GM23248 (cell line): ENCODE data around the gene SMIM22. TPM values are rescaled to one million over a fixed set of nuclear protein-coding genes. Genes with fewer than 3 reads are reported as not detected.

Experiments
- DNase-seq: peaks from one replicate; pipeline ENCODE4 v3.0.0-alpha.2; 2015
- H2AFZ ChIP-seq: fragments of 200-600 bp; sonication (generic); 2 replicates; pipeline ENCODE4 v1.6.1; 2016; ENCODE audit warnings: antibody characterized with exemption
- H3F3A ChIP-seq: fragments of 200-600 bp; sonication (generic); 2 replicates; pipeline ENCODE4 v1.6.1; 2016; ENCODE audit warnings: mild to moderate bottlenecking, antibody characterized with exemption, mixed run types; ENCODE audit not compliant: insufficient read depth
- H3K27ac ChIP-seq: fragments of 200-600 bp; sonication (generic); 2 replicates; pipeline ENCODE4 v1.5.1; 2016; ENCODE audit warnings: mild to moderate bottlenecking
- H3K27me3 ChIP-seq: fragments of 200-600 bp; sonication (generic); replicated peaks from 2 replicates; pipeline ENCODE4 v1.6.1; 2016; ENCODE audit warnings: mild to moderate bottlenecking; ENCODE audit not compliant: insufficient read depth
- H3K36me3 ChIP-seq: fragments of 200-600 bp; sonication (generic); 2 replicates; pipeline ENCODE4 v1.6.1; 2016; ENCODE audit warnings: low read depth, mild to moderate bottlenecking
- H3K4me1 ChIP-seq: fragments of 200-600 bp; sonication (generic); 2 replicates; pipeline ENCODE4 v1.6.1; 2016; ENCODE audit warnings: mild to moderate bottlenecking; ENCODE audit not compliant: insufficient read depth
- H3K4me2 ChIP-seq: fragments of 200-600 bp; sonication (generic); one replicate; pipeline ENCODE4 v1.6.1; 2016; ENCODE audit warnings: mild to moderate bottlenecking; ENCODE audit not compliant: unreplicated experiment
- H3K4me3 ChIP-seq: fragments of 200-600 bp; sonication (generic); 2 replicates; pipeline ENCODE4 v1.5.1; 2016; ENCODE audit warnings: mild to moderate bottlenecking
- H3K79me2 ChIP-seq: fragments of 200-600 bp; sonication (generic); 2 replicates; pipeline ENCODE4 v1.6.1; 2016; ENCODE audit warnings: mild to moderate bottlenecking; ENCODE audit not compliant: insufficient read depth
- H3K9ac ChIP-seq: fragments of 200-600 bp; sonication (generic); 2 replicates; pipeline ENCODE4 v1.6.1; 2016; ENCODE audit warnings: mild to moderate bottlenecking
- H3K9me2 ChIP-seq: fragments of 200-600 bp; sonication (generic); 2 replicates; pipeline ENCODE4 v1.6.1; 2016; ENCODE audit warnings: mixed run types, mild to moderate bottlenecking, moderate library complexity; ENCODE audit not compliant: insufficient read depth
- H3K9me3 ChIP-seq: fragments of 200-600 bp; sonication (generic); one replicate; pipeline ENCODE4 v1.6.1; 2017; ENCODE audit warnings: low read depth
- H4K20me1 ChIP-seq: fragments of 200-600 bp; sonication (generic); 2 replicates; pipeline ENCODE4 v1.6.0; 2016; ENCODE audit not compliant: insufficient read depth
- EZH2 ChIP-seq: fragments of 200-600 bp; sonication (generic); IDR thresholded peaks from 2 replicates; pipeline ENCODE4 v1.6.1; 2018; ENCODE audit warnings: antibody characterized with exemption, mild to moderate bottlenecking; ENCODE audit not compliant: insufficient read depth, poor library complexity, severe bottlenecking
- EZH2phosphoT487 ChIP-seq: fragments of 200-600 bp; sonication (generic); IDR thresholded peaks from 2 replicates; pipeline ENCODE4 v1.6.1; 2018; ENCODE audit warnings: antibody characterized with exemption, moderate library complexity, mild to moderate bottlenecking, low read depth; ENCODE audit not compliant: insufficient read depth
- WGBS, 2 experiments: methylation state at CpG; one replicate each; pipeline ENCODE4 v1.1.6; 2015 to 2017; ENCODE audit warnings: low lambda C conversion rate in 2 of 2, low coverage in 1 of 2; ENCODE audit errors: missing lambda C conversion rate in 2 of 2; 5-methylcytosine and 5-hydroxymethylcytosine counted together
- in situ Hi-C: fragments of 300-500 bp; cut with MboI; formaldehyde crosslinking; loops from 2 replicates; pipeline ENCODE4 v1.15.0; 2020
- polyA plus RNA-seq: library from polyadenylated mRNA; unstranded; fragments of >200 nt; fragmentation: Nextera tagmentation; extraction: Ambion mirVana; gene quantifications from 2 replicates; pipeline ENCODE4 v1.2.1, GENCODE V29; 2016
- total RNA-seq: library from RNA; depleted of rRNA; stranded (reverse); fragments of >200 nt; shearing (Covaris generic); gene quantifications from 2 replicates; pipeline ENCODE4 v1.2.3, GENCODE V29; 2014

Gene SMIM22
- total and polyA plus RNA-seq, 2 experiments from 2014 or later = not detected

DNA sequence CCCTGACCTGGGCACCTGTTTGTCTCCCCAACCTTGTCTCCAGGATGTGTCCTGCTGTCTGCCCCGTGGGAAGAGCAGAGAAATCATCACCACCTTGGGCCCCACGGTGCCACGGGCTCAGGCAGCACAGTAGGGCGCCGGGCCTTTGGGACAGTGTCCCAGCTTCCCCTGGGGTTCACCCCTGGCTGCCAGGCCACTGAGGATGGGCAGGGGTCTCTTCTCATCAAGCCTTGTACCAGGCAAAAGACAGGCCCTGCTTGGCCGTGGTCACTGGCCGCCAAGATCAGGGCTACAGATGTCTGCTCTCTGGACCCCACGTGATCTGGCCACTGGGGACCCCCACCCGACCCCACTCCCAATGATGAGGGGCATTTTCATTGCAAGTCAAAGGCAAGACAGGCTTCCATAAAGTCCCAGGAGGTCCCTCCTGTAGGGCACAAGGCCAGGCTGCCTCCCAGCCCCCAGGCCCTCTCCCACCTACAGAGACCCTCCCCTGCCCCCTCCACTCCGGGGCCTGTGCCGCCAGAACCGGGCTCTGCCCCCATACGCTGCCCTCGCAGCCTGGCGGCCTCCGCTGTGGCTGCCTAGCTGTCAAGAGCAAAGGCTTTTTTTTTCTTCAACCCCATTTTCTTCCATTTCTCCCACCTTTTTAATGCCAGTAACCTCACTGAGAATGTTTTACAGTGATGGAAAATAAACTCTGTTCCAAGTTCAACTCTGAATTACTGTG is 46.3 kb upstream of the SMIM22 start:
- Histone ChIP-seq H3K9me2 (no peaks in the 10 kb centered on the region), H3K9ac (no peak overlapping the region), H3K4me2 (no peak overlapping the region), H3K79me2 (no peaks in the 10 kb centered on the region), H3K4me1 (no peaks in the 10 kb centered on the region), H2AFZ (no peak overlapping the region), H3K36me3 (no peaks in the 10 kb centered on the region), H3K27me3 (no peaks in the 10 kb centered on the region), H3F3A (no peaks in the 10 kb centered on the region), H3K4me3 (no peak overlapping the region), H3K27ac (no peak overlapping the region), H3K9me3 (no peaks in the 10 kb centered on the region), H4K20me1 (no peaks in the 10 kb centered on the region)
- 83 to 93% methylated on average over 12 to 16 of the region's 16 CpGs for WGBS, 2 experiments
- in situ Hi-C loops = no loop called here
- TF ChIP-seq EZH2phosphoT487 (no peak), EZH2 (no peak)
- no peak for DNase-seq

DNA sequence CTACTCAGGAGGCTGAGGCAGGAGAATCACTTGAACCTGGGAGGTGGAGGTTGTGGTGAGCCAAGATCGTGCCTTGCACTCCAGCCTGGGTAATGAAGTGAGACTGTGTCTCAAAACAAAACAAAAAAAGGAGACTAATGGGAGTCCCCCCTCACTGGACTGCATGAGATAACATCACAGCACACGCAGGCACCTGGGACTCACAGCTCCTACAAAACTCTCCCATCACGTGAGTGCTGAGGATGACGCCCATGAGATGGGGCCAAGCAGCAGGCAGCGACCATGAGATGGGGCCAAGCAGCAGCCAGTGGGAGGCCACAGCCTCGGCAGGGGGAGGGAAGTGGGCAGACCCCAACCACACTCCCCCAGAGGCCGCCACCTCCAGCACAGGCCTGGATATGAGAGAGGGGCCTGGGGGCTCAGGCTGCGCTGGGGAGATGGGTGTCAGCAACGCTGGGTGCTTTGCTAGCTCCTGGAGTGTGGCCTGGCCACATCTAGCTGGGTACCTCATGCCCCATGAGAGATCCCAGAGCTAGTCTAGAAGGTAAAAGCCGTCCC is 45.4 kb upstream of the SMIM22 start:
- WGBS, 2 experiments = 93% methylated on average over 9 to 10 of the region's 10 CpGs
- H3K4me3 ChIP-seq = no peak overlapping the region
- H3K9me3 ChIP-seq = no peaks in the 10 kb centered on the region
- no peak overlapping the region for H3K9ac ChIP-seq
- peaks cover under 1% of the 10 kb centered on the region; the same call in 1 of the 2 replicates for H3K36me3 ChIP-seq
- 0 out of 2 replicates have a peak, but pooled peaks cover 1% of the 10 kb centered on the region for H3K79me2 ChIP-seq
- DNase-seq = no peak
- no peaks in the 10 kb centered on the region for H4K20me1 ChIP-seq
- H3K4me2 ChIP-seq = no peak overlapping the region
- in situ Hi-C loops = no loop called here
- no peaks in the 10 kb centered on the region for H3F3A ChIP-seq
- no peaks in the 10 kb centered on the region for H3K9me2 ChIP-seq
- H2AFZ ChIP-seq = no peak overlapping the region
- no peak for TF ChIP-seq EZH2
- no peak for TF ChIP-seq EZH2phosphoT487
- no peaks in the 10 kb centered on the region for H3K4me1 ChIP-seq
- no peaks in the 10 kb centered on the region for H3K27me3 ChIP-seq
- no peak overlapping the region for H3K27ac ChIP-seq

GRCh38 chr16:4750896-4751295 is 44.3 kb upstream of the SMIM22 start:
- Histone ChIP-seq H3K9me3 (no peaks in the 10 kb centered on the region), H3K9ac (no peak overlapping the region), H3K27ac (no peak overlapping the region), H3K27me3 (no peaks in the 10 kb centered on the region), H3K4me3 (no peak overlapping the region), H3F3A (no peaks in the 10 kb centered on the region), H3K79me2 (0 out of 2 replicates have a peak, but pooled peaks cover 11% of the 10 kb centered on the region), H3K4me1 (no peaks in the 10 kb centered on the region), H4K20me1 (no peaks in the 10 kb centered on the region), H2AFZ (no peak overlapping the region), H3K9me2 (no peaks in the 10 kb centered on the region), H3K4me2 (no peak overlapping the region), H3K36me3 (peaks cover 11% of the 10 kb centered on the region; the same call in 1 of the 2 replicates)
- in situ Hi-C loops = no loop called here
- no peak for TF ChIP-seq EZH2
- no peak for TF ChIP-seq EZH2phosphoT487
- WGBS, 2 experiments = 87 to 91% methylated on average over 8 of the region's 8 CpGs
- no peak for DNase-seq

DNA sequence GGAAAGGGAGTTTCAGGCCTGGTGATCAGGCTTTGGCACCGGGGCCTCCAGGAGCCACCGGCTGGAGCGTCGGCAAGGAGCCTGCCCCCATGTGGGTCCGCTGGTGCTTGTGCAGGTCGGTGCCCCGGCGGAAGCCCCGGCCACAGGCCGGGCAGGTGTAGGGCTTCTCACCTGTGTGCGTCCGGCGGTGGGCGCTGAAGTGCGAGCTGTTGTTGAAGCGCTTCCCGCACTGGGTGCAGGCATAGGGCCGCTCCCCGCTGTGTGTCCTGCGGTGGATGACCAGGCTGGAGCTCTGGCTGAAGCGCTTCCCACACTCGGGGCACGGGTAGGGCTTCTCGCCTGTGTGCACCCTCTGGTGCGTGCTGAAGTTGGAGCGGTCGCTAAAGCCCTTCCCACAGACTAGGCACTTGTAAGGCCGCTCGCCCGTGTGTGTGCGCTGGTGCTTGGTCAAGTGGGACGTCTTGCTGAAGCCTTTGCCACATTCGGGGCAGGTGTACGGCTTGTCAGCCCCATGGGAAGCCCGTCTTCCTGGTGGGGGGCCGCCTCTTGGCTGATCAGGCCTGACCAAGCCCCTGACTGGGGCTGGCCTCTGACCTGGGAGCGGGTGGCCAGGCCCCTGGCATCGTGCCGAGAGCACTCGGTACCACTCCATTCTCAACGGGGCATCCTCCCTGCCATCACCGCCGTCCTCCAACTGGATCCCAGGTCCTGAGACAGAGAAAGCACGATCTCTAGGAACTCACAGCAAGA is 42.6 kb upstream of the SMIM22 start:
- no peak for TF ChIP-seq EZH2phosphoT487
- no peak for TF ChIP-seq EZH2
- no peak overlapping the region for H2AFZ ChIP-seq
- peaks cover 15% of the 10 kb centered on the region; the same call in 1 of the 2 replicates for H3K36me3 ChIP-seq
- H3K79me2 ChIP-seq = peaks cover 16% of the 10 kb centered on the region; the same call in 1 of the 2 replicates
- no peak overlapping the region for H3K27ac ChIP-seq
- H3K4me3 ChIP-seq = no peak overlapping the region
- no peak for DNase-seq
- no peaks in the 10 kb centered on the region for H3F3A ChIP-seq
- H3K9me2 ChIP-seq = no peaks in the 10 kb centered on the region
- no peaks in the 10 kb centered on the region for H3K4me1 ChIP-seq
- 94 to 95% methylated on average over 41 to 44 of the region's 44 CpGs for WGBS, 2 experiments
- no peaks in the 10 kb centered on the region for H3K9me3 ChIP-seq
- H3K9ac ChIP-seq = no peak overlapping the region
- in situ Hi-C loops = no loop called here
- no peaks in the 10 kb centered on the region for H4K20me1 ChIP-seq
- no peak overlapping the region for H3K4me2 ChIP-seq
- no peaks in the 10 kb centered on the region for H3K27me3 ChIP-seq
